Measurements from ENCODE around the gene CHRDL2. TPM values are rescaled to one million over a fixed set of nuclear protein-coding genes. Genes with fewer than 3 reads are reported as not detected.

Gene CHRDL2
- total and polyA plus RNA-seq, 2 of the 13 experiments (the other 11 are each of a cell fraction or from before 2014, with no cell fraction given) = 0.04 TPM; not detected in 1

GRCh38 chr11:74748211-74749126, 17.2 kb upstream of the CHRDL2 start, which contains the start of gene RNF169 (continued):
- TF ChIP-seq, protein P1, sequence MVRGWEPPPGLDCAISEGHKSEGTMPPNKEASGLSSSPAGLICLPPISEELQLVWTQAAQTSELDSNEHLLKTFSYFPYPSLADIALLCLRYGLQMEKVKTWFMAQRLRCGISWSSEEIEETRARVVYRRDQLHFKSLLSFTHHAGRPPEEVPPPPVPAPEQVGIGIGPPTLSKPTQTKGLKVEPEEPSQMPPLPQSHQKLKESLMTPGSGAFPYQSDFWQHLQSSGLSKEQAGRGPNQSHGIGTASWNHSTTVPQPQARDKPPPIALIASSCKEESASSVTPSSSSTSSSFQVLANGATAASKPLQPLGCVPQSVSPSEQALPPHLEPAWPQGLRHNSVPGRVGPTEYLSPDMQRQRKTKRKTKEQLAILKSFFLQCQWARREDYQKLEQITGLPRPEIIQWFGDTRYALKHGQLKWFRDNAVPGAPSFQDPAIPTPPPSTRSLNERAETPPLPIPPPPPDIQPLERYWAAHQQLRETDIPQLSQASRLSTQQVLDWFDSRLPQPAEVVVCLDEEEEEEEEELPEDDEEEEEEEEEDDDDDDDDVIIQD (CRISPR knock-in tag; IDR thresholded peaks at IDR 0.05; ENCODE audit: low read depth) = no peak
- TF ChIP-seq ERF (CRISPR knock-in tag; IDR thresholded peaks at IDR 0.05) = 0 out of 2 replicates have a peak, but pooled peaks have one; percentile 23
- TF ChIP-seq, protein P2, sequence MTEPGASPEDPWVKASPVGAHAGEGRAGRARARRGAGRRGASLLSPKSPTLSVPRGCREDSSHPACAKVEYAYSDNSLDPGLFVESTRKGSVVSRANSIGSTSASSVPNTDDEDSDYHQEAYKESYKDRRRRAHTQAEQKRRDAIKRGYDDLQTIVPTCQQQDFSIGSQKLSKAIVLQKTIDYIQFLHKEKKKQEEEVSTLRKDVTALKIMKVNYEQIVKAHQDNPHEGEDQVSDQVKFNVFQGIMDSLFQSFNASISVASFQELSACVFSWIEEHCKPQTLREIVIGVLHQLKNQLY (CRISPR knock-in tag; IDR thresholded peaks at IDR 0.05) = no peak
- peak; percentile 37; the same call in 1 of the 2 replicates for TF ChIP-seq PPARG (CRISPR knock-in tag; conservative IDR thresholded peaks at IDR 0.05)
- TF ChIP-seq, protein P3, sequence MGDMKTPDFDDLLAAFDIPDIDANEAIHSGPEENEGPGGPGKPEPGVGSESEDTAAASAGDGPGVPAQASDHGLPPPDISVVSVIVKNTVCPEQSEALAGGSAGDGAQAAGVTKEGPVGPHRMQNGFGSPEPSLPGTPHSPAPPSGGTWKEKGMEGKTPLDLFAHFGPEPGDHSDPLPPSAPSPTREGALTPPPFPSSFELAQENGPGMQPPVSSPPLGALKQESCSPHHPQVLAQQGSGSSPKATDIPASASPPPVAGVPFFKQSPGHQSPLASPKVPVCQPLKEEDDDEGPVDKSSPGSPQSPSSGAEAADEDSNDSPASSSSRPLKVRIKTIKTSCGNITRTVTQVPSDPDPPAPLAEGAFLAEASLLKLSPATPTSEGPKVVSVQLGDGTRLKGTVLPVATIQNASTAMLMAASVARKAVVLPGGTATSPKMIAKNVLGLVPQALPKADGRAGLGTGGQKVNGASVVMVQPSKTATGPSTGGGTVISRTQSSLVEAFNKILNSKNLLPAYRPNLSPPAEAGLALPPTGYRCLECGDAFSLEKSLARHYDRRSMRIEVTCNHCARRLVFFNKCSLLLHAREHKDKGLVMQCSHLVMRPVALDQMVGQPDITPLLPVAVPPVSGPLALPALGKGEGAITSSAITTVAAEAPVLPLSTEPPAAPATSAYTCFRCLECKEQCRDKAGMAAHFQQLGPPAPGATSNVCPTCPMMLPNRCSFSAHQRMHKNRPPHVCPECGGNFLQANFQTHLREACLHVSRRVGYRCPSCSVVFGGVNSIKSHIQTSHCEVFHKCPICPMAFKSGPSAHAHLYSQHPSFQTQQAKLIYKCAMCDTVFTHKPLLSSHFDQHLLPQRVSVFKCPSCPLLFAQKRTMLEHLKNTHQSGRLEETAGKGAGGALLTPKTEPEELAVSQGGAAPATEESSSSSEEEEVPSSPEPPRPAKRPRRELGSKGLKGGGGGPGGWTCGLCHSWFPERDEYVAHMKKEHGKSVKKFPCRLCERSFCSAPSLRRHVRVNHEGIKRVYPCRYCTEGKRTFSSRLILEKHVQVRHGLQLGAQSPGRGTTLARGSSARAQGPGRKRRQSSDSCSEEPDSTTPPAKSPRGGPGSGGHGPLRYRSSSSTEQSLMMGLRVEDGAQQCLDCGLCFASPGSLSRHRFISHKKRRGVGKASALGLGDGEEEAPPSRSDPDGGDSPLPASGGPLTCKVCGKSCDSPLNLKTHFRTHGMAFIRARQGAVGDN (CRISPR knock-in tag; IDR thresholded peaks at IDR 0.05) = peak; percentile 60; the same call in 1 of the 2 replicates
- TF ChIP-seq, protein P4, sequence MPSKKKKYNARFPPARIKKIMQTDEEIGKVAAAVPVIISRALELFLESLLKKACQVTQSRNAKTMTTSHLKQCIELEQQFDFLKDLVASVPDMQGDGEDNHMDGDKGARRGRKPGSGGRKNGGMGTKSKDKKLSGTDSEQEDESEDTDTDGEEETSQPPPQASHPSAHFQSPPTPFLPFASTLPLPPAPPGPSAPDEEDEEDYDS (CRISPR knock-in tag; IDR thresholded peaks at IDR 0.05) = peak; percentile 86
- TF ChIP-seq, protein P5, sequence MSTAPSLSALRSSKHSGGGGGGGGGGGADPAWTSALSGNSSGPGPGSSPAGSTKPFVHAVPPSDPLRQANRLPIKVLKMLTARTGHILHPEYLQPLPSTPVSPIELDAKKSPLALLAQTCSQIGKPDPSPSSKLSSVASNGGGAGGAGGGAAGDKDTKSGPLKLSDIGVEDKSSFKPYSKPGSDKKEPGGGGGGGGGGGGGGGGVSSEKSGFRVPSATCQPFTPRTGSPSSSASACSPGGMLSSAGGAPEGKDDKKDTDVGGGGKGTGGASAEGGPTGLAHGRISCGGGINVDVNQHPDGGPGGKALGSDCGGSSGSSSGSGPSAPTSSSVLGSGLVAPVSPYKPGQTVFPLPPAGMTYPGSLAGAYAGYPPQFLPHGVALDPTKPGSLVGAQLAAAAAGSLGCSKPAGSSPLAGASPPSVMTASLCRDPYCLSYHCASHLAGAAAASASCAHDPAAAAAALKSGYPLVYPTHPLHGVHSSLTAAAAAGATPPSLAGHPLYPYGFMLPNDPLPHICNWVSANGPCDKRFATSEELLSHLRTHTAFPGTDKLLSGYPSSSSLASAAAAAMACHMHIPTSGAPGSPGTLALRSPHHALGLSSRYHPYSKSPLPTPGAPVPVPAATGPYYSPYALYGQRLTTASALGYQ (CRISPR knock-in tag; IDR thresholded peaks at IDR 0.05) = 0 out of 2 replicates have a peak, but pooled peaks have one; percentile 7
- peak; percentile 49 for TF ChIP-seq KDM2A (CRISPR knock-in tag; IDR thresholded peaks at IDR 0.05; ENCODE audit: borderline replicate concordance, low read depth)
- TF ChIP-seq GABPA (IDR thresholded peaks at IDR 0.05; ENCODE audit: low read depth, low read length) = no peak
- TF ChIP-seq GABPA (CRISPR knock-in tag; IDR thresholded peaks at IDR 0.05; ENCODE audit: low read depth) = 0 out of 2 replicates have a peak, but pooled peaks have one; percentile 15
- peak; percentile 5; the same call in 1 of the 2 replicates for TF ChIP-seq ZMYM4 (CRISPR knock-in tag; IDR thresholded peaks at IDR 0.05)
- TF ChIP-seq MXI1 (IDR thresholded peaks at IDR 0.05; ENCODE audit: borderline replicate concordance, low read depth, low read length) = peak; percentile 15; the same call in 1 of the 3 replicates
- TF ChIP-seq, protein P6, sequence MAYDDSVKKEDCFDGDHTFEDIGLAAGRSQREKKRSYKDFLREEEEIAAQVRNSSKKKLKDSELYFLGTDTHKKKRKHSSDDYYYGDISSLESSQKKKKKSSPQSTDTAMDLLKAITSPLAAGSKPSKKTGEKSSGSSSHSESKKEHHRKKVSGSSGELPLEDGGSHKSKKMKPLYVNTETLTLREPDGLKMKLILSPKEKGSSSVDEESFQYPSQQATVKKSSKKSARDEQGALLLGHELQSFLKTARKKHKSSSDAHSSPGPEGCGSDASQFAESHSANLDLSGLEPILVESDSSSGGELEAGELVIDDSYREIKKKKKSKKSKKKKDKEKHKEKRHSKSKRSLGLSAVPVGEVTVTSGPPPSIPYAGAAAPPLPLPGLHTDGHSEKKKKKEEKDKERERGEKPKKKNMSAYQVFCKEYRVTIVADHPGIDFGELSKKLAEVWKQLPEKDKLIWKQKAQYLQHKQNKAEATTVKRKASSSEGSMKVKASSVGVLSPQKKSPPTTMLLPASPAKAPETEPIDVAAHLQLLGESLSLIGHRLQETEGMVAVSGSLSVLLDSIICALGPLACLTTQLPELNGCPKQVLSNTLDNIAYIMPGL (CRISPR knock-in tag; IDR thresholded peaks at IDR 0.05; ENCODE audit: borderline replicate concordance in 1 of 2, low read depth in 1 of 2) = peak in 1 of 2 experiments; percentile 37; a peak in 2 of 4 replicates
- 0 out of 2 replicates have a peak, but pooled peaks have one; percentile 17 for TF ChIP-seq KAT7 (CRISPR knock-in tag; IDR thresholded peaks at IDR 0.05; ENCODE audit: borderline replicate concordance)
- no peak; the same call in 1 of the 2 replicates for TF ChIP-seq NR0B2 (CRISPR knock-in tag; IDR thresholded peaks at IDR 0.05)
